Measurements from ENCODE around the gene ICA1L. TPM values are rescaled to one million over a fixed set of nuclear protein-coding genes. Genes with fewer than 3 reads are reported as not detected.

The ICA1L gene
- polyA plus RNA-seq, 1 experiment = 2.4 TPM

GRCh38 chr2:202821206-202822160, 50.1 kb downstream of the ICA1L start:
- no peak for DNase-seq (ENCODE audit: low read depth)
- Histone ChIP-seq H3K36me3 (ENCODE audit: control insufficient read depth, insufficient read depth, low read length) (no peaks in the 10 kb centered on the region), H3K4me3 (ENCODE audit: low read depth, low read length) (no peak overlapping the region), H3K27me3 (ENCODE audit: control insufficient read depth, insufficient read depth, low read length) (no peaks in the 10 kb centered on the region)
- ChIA-PET CTCF (interaction anchor here (0.6 to 1.1 kb wide), 3 partner anchors 22 to 90 kb away, joined by 3 read pairs; partner anchors contain the start of gene WDR12), POLR2A (no interaction called here)
- TF ChIP-seq CTCF (IDR thresholded peaks at IDR 0.05; ENCODE audit: insufficient read depth, low read depth, low read length) = no peak

GRCh38 chr2:202818321-202818720, 53.2 kb downstream of the ICA1L start:
- Histone ChIP-seq H3K4me3 (ENCODE audit: low read depth, low read length) (no peak overlapping the region), H3K27me3 (ENCODE audit: control insufficient read depth, insufficient read depth, low read length) (no peaks in the 10 kb centered on the region), H3K36me3 (ENCODE audit: control insufficient read depth, insufficient read depth, low read length) (no peaks in the 10 kb centered on the region)
- CTCF ChIA-PET = interaction anchor here (1.0 kb wide), 1 partner anchor 9 kb away, joined by 3 read pairs; no protein-coding TSS in a partner anchor
- POLR2A ChIA-PET = no interaction called here
- no peak for TF ChIP-seq CTCF (IDR thresholded peaks at IDR 0.05; ENCODE audit: insufficient read depth, low read depth, low read length)
- no peak for DNase-seq (ENCODE audit: low read depth)

- ChIA-PET CTCF (no interaction called here), POLR2A (no interaction called here)
Observed at GRCh38 chr2:202817771-202818170, 53.8 kb downstream of the ICA1L start.

GRCh38 chr2:202815548-202816360, 55.8 kb downstream of the ICA1L start:
- no peaks in the 10 kb centered on the region for H3K36me3 ChIP-seq (ENCODE audit: control insufficient read depth, insufficient read depth, low read length)
- CTCF ChIA-PET = interaction anchor here (0.6 to 1.2 kb wide), 4 partner anchors 34 to 884 kb away, joined by 3 to 5 read pairs (median 4); no protein-coding TSS in a partner anchor
- DNase-seq (ENCODE audit: low read depth) = no peak
- H3K4me3 ChIP-seq (ENCODE audit: low read depth, low read length) = no peak overlapping the region
- H3K27me3 ChIP-seq (ENCODE audit: control insufficient read depth, insufficient read depth, low read length) = no peaks in the 10 kb centered on the region
- TF ChIP-seq CTCF (IDR thresholded peaks at IDR 0.05; ENCODE audit: insufficient read depth, low read depth, low read length) = no peak
- POLR2A ChIA-PET = no interaction called here

More at GRCh38 chr2:202817771-202818170, 53.8 kb downstream of the ICA1L start:
- no peaks in the 10 kb centered on the region for H3K36me3 ChIP-seq (ENCODE audit: control insufficient read depth, insufficient read depth, low read length)
- no peak for DNase-seq (ENCODE audit: low read depth)
- TF ChIP-seq CTCF (IDR thresholded peaks at IDR 0.05; ENCODE audit: insufficient read depth, low read depth, low read length) = no peak
- no peaks in the 10 kb centered on the region for H3K27me3 ChIP-seq (ENCODE audit: control insufficient read depth, insufficient read depth, low read length)
- no peak overlapping the region for H3K4me3 ChIP-seq (ENCODE audit: low read depth, low read length)

- TF ChIP-seq CTCF (IDR thresholded peaks at IDR 0.05; ENCODE audit: insufficient read depth, low read depth, low read length) = no peak
- POLR2A ChIA-PET = no interaction called here
- no peaks in the 10 kb centered on the region for H3K27me3 ChIP-seq (ENCODE audit: control insufficient read depth, insufficient read depth, low read length)
Observed at GRCh38 chr2:202814226-202814625, 57.3 kb downstream of the ICA1L start.

More at GRCh38 chr2:202814226-202814625, 57.3 kb downstream of the ICA1L start:
- DNase-seq (ENCODE audit: low read depth) = no peak
- Histone ChIP-seq H3K36me3 (ENCODE audit: control insufficient read depth, insufficient read depth, low read length) (no peaks in the 10 kb centered on the region), H3K4me3 (ENCODE audit: low read depth, low read length) (no peak overlapping the region)
- CTCF ChIA-PET = no interaction called here
